ENCODE measurements around the gene ATP5ME.
A peak's percentile ranks its signal among the peaks of the same experiment; 100 is the strongest.

Gene ATP5ME

GRCh38 chr4:666822-667544, 7.1 kb downstream of the ATP5ME start:
- no peak for DNase-seq

- DNase-seq = no peak
Observed at GRCh38 chr4:666436-666810, 7.7 kb downstream of the ATP5ME start.

GRCh38 chr4:665751-666435, 8.2 kb downstream of the ATP5ME start:
- no peak for DNase-seq

- no peak for DNase-seq
Observed at GRCh38 chr4:665381-665750, 8.7 kb downstream of the ATP5ME start.

GRCh38 chr4:664713-665231, 9.3 kb downstream of the ATP5ME start:
- DNase-seq = no peak

- peak; percentile 56 for DNase-seq
Observed at GRCh38 chr4:663438-664428, 10.3 kb downstream of the ATP5ME start.

GRCh38 chr4:663046-663437, 11.0 kb downstream of the ATP5ME start:
- no peak for DNase-seq

GRCh38 chr4:661881-662761, 12.0 kb downstream of the ATP5ME start:
- DNase-seq = no peak

GRCh38 chr4:661231-661630, 12.8 kb downstream of the ATP5ME start:
- DNase-seq = no peak

- DNase-seq = no peak
Observed at GRCh38 chr4:660401-660800, 13.7 kb downstream of the ATP5ME start.

- DNase-seq = no peak
Observed at GRCh38 chr4:659851-660250, 14.2 kb downstream of the ATP5ME start.

- no peak for DNase-seq
Observed at GRCh38 chr4:658681-659667, 15.1 kb downstream of the ATP5ME start.

GRCh38 chr4:657834-658667, 16.0 kb downstream of the ATP5ME start:
- no peak for DNase-seq

- no peak for DNase-seq
Observed at GRCh38 chr4:657338-657833, 16.7 kb downstream of the ATP5ME start.

GRCh38 chr4:656436-657337, 17.4 kb downstream of the ATP5ME start:
- DNase-seq = no peak

GRCh38 chr4:655464-656151, 18.5 kb downstream of the ATP5ME start:
- DNase-seq = no peak

- DNase-seq = no peak
Observed at GRCh38 chr4:654871-655463, 19.1 kb downstream of the ATP5ME start.

- DNase-seq = no peak
Observed at GRCh38 chr4:654503-654845, 19.6 kb downstream of the ATP5ME start.
